Body of pancreas (tissue), 4 donors: ENCODE measurements around the gene DCAF4.

Experiments
- POLR2A ChIP-seq, 3 donors: fragments of 450-650 bp; IDR thresholded peaks; one replicate each; pipeline ENCODE4 v1.6.1; 2016; ENCODE audit warnings: antibody characterized with exemption in 3 of 3, mild to moderate bottlenecking in 2 of 3
- TF ChIP-seq, protein P1 (sequence below), 7 experiments: fragments of 450-650 bp in 4 of 7; fragments of 200-600 bp in 3 of 7; sonication (generic) in 3 of 7; IDR thresholded peaks; one replicate each; pipeline ENCODE4 v1.5.1; 2016 to 2019; ENCODE audit warnings: antibody characterized with exemption in 7 of 7

DNA sequence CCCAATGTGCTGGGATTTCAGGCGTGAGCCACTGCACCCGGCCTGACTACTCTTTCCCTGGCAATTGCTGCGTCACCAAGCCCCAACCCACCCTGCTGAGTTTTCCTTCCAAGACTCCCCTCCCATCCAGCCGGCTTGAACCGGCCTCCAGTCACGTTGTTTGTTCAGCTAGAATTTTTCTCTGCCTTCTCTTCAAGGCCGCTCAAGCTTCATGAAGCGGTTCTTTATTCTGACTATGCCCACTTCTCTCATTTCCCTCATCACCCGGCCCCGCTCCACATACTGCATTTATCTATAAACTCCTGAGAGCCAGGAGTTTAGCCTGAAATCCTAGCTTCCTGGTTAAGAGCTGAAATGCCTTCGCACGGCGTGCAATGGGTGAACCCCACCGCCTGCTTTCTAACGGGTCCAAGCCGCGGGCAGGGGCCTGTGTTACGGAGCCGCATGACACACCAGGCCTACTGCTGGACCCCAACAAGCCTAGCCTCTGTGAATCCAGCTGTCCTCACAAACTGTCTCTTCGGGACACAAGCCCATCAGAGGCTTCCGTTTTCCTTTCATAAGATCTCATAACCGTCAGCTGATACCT, 999 bp upstream of the DCAF4 start:
- TF ChIP-seq, protein P1, sequence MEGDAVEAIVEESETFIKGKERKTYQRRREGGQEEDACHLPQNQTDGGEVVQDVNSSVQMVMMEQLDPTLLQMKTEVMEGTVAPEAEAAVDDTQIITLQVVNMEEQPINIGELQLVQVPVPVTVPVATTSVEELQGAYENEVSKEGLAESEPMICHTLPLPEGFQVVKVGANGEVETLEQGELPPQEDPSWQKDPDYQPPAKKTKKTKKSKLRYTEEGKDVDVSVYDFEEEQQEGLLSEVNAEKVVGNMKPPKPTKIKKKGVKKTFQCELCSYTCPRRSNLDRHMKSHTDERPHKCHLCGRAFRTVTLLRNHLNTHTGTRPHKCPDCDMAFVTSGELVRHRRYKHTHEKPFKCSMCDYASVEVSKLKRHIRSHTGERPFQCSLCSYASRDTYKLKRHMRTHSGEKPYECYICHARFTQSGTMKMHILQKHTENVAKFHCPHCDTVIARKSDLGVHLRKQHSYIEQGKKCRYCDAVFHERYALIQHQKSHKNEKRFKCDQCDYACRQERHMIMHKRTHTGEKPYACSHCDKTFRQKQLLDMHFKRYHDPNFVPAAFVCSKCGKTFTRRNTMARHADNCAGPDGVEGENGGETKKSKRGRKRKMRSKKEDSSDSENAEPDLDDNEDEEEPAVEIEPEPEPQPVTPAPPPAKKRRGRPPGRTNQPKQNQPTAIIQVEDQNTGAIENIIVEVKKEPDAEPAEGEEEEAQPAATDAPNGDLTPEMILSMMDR (IDR thresholded peaks at IDR 0.05), result no peak
- no peak for TF ChIP-seq POLR2A (IDR thresholded peaks at IDR 0.05)
